AG04449 (cell line): ENCODE measurements around the gene TMEM139.
"Not testable (repeated sequence)": the region's sequence is repeated elsewhere in the genome, so short reads cannot be mapped to it uniquely, and the experiment has no call there.

Source experiments
- CTCF ChIA-PET: fragments of 350-600 bp; formaldehyde crosslinking; extraction: SDS; loops from one replicate; lab custom pipeline; 2021; ENCODE audit warnings: antibody characterized with exemption; lab: Yijun Ruan, JAX
- POLR2A ChIA-PET: fragments of 400-600, 350-600 bp; formaldehyde crosslinking; extraction: SDS; loops from one replicate; lab custom pipeline; 2020; ENCODE audit warnings: antibody characterized with exemption, inconsistent platforms; lab: Yijun Ruan, JAX
- DNase-seq: peaks from one replicate; pipeline ENCODE4 v3.0.0-alpha.2; 2010; ENCODE audit warnings: low read depth, low spot score
- H3K4me3 ChIP-seq: 2 replicates; pipeline ENCODE4 v1.5.1; 2011; ENCODE audit warnings: low read depth, mild to moderate bottlenecking, control low read depth, low read length
- TF ChIP-seq, protein P1 (sequence below): IDR thresholded peaks from one replicate; pipeline ENCODE4 v1.5.1; 2011; ENCODE audit warnings: mild to moderate bottlenecking, moderate library complexity, low read length, control low read depth, inconsistent platforms; ENCODE audit not compliant: insufficient read depth; ENCODE audit errors: missing control alignments

The TMEM139 gene

DNA sequence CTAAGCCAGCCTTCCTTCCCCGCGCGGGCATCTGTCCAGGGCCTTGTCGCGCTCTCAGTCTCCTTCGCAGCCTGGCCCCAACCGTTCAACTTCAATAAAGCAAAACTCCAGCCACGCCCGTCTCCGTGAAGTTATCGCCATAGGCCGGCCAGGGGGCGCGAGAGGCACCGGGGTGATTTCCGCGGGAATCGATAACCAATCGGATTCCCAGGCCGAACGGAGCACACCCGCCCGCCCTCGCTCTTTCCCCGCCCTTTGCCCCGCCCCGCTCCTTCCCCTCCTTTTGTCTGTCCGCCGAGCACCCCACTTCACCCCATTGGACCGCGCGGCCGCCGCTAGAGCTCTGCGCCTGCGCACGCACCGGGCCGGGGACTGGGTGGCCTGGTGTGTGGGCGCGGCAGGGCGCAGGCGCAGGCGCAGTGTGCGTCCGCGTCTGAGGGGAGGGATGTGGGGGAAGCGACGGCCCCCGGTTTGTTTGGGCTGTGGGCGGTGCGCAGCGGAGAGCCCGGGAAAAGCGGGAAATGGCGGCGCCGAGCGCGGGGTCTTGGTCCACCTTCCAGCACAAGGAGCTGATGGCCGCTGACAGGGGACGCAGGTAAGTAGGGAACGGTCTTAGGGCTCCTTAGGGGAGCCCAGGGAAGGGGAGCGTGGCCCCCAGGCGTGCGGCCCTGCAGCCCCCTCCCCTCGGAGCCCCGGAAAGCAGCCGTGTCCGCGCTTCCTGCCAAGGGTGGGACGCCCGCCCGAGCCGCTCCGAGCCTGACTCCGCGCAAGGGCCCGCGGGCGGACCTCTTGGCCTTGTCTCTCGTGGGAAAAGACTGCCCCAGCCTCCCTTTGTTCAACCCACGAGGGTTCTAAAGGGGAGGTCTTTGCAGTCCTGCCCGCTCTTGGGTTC is 3.4 kb downstream of the TMEM139 start, which contains the start of gene CASP2:
Gene CASP2, plus strand, starts transcription at position 417 of the 892 bp plus-strand sequence. Its CDS starts 105 bp downstream, at position 522.
- ChIA-PET POLR2A (interaction anchor here (0.5 to 1.5 kb wide), 6 partner anchors 9 to 96 kb away, joined by 3 to 8 read pairs (median 4); partner anchors contain the start of genes GSTK1 and ZYX), CTCF (interaction anchor here (0.8 to 1.7 kb wide), 7 partner anchors 9 to 208 kb away, joined by 3 to 12 read pairs (median 4); no protein-coding TSS in a partner anchor)

DNA sequence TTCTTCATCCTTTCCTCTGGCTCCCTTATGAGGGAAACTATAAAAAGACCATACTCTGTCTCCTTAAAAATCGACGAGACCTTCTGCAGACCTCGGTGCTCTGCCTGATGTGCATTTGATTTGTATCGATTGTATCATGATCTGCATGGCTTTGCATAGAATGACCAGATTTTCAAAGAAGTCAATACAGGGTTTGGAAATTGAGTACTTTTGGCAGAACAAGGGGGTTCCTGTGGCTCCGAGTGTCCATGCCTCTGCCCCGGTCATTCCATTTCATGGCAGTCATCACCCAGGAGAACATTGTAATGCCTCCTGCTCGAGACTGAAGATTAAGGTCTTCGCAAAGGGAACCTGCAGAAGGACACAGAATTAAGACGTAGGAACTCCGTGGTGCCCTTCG is 4.1 kb downstream of the TMEM139 start:
- CTCF ChIA-PET, result interaction anchor here (1.2 to 1.7 kb wide), 2 partner anchors 48 to 208 kb away, joined by 3 to 12 read pairs; no protein-coding TSS in a partner anchor
- DNase-seq, result no peak
- TF ChIP-seq, protein P1, sequence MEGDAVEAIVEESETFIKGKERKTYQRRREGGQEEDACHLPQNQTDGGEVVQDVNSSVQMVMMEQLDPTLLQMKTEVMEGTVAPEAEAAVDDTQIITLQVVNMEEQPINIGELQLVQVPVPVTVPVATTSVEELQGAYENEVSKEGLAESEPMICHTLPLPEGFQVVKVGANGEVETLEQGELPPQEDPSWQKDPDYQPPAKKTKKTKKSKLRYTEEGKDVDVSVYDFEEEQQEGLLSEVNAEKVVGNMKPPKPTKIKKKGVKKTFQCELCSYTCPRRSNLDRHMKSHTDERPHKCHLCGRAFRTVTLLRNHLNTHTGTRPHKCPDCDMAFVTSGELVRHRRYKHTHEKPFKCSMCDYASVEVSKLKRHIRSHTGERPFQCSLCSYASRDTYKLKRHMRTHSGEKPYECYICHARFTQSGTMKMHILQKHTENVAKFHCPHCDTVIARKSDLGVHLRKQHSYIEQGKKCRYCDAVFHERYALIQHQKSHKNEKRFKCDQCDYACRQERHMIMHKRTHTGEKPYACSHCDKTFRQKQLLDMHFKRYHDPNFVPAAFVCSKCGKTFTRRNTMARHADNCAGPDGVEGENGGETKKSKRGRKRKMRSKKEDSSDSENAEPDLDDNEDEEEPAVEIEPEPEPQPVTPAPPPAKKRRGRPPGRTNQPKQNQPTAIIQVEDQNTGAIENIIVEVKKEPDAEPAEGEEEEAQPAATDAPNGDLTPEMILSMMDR, result no peak
- H3K4me3 ChIP-seq, result peak overlapping the region; percentile 88
- POLR2A ChIA-PET, result interaction anchor here (1.2 to 1.5 kb wide), 2 partner anchors 8 to 26 kb away, joined by 4 to 7 read pairs; partner anchors contain the start of gene GSTK1

More for the DNA sequence above, 3.4 kb downstream of the TMEM139 start, which contains the start of gene CASP2:
- DNase-seq, result peak; percentile 63
- TF ChIP-seq, protein P1, result peak; percentile 48
- peak within 1 kb of the TSS; percentile 88 for H3K4me3 ChIP-seq

DNA sequence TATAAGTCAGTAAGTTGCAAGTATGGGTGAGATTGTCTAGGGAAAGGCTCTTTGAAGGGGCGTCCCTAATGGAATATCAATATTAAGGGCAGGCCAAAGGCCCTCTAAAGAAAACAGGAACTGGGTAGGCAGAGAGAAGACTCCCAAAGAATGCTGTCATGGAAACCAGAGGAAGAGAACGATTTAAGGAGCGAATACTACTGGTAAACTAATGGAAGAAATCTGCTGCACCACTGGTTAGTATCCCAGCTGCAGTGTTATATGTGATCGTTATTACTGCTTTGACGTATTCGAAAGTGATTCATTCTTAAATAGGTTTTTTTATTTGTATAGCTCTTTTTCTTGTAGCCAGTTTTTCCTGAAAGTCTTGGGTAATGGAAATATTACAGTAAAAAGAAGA is 4.7 kb downstream of the TMEM139 start:
- CTCF ChIA-PET, result interaction anchor here (1.3 kb wide), 2 partner anchors 91 to 125 kb away, joined by 4 to 6 read pairs; no protein-coding TSS in a partner anchor

DNA sequence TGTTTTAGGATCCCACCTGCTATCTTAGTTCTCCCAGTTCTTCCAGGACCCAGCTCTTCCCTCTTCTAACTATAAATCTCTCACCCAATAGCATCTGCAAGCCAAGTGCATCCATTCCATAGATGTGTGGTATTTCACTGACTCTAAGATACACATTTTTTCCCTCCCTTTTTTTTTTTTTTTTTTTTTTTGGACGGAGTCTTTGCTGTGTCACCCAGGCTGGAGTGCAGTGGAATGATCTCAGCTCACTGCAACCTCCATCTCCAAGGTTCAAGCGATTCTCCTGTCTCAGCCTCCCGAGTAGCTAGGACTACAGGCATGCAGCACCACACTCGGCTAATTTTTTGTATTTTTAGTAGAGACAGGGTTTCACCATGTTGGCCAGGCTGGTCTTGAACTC is 5.1 kb downstream of the TMEM139 start:
- not testable (repeated sequence) for DNase-seq
- H3K4me3 ChIP-seq, result peak overlapping the region; percentile 88
- ChIA-PET POLR2A (interaction anchor here (0.6 kb wide), 1 partner anchor 9 kb away, joined by 3 read pairs; no protein-coding TSS in a partner anchor), CTCF (interaction anchor here (1.3 to 4.5 kb wide), 3 partner anchors 11 to 125 kb away, joined by 4 to 18 read pairs (median 6); no protein-coding TSS in a partner anchor)

More for the DNA sequence above, 4.7 kb downstream of the TMEM139 start:
- POLR2A ChIA-PET, result no interaction called here
- H3K4me3 ChIP-seq, result peak overlapping the region; percentile 88
- DNase-seq, result no peak
- TF ChIP-seq, protein P1, result no peak

DNA sequence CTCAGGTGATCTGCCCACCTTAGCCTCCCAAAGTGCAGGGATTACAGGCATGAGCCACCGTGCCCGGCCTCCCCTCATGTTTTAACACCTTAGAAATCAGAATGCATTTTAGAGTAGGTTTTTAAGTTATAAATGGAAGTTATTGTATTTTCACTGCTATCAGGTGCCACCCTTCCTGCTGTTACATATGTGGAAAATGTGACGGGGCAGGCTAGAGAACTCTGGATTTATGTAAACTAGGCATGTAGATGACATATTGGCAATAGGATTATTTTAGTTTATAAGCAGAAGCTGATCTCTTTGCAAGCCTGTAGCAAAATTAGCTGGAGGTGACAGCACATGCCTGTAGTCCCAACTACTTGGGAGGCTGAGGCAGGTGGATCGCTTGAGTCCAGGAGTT is 5.5 kb downstream of the TMEM139 start:
- CTCF ChIA-PET, result interaction anchor here (1.3 to 4.5 kb wide), 3 partner anchors 10 to 124 kb away, joined by 4 to 18 read pairs (median 6); no protein-coding TSS in a partner anchor
- DNase-seq, result no peak
- H3K4me3 ChIP-seq, result peak overlapping the region; percentile 6; the same call in 1 of the 2 replicates
- POLR2A ChIA-PET, result interaction anchor here (0.6 kb wide), 1 partner anchor 8 kb away, joined by 3 read pairs; no protein-coding TSS in a partner anchor
- TF ChIP-seq, protein P1, result no peak

DNA sequence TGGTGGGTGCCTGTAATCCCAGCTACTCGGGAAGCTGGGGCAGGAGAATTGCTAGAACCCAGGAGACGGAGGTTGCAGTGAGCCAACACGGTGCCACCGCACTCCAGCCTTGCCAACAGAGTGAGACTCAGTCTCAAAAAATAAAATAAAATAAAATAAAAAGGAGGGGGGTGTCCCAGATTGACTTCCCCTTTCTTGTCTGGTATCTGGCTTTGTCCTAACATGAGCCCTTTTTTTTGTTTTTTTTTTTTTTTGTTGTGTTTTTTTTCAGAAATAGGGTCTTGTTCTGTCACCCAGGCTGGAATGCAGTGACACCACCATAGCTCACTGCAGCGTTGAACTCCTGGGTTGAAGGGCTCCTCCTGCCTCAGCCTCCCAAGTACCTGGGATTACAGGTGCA is 8.1 kb downstream of the TMEM139 start:
- no peak overlapping the region for H3K4me3 ChIP-seq
- DNase-seq, result no peak
- POLR2A ChIA-PET, result no interaction called here
- CTCF ChIA-PET, result interaction anchor here (1.4 to 4.5 kb wide), 4 partner anchors 8 to 91 kb away, joined by 3 to 18 read pairs (median 6); no protein-coding TSS in a partner anchor
- TF ChIP-seq, protein P1, result no peak
